HG03159 (cell line): ENCODE results near the gene FAM120C.

Source experiments
- ATAC-seq: cut with Tn5 transposase; IDR thresholded peaks from one replicate; pipeline ENCODE4 v1.9.1; 2021; ENCODE audit warnings: mild to moderate bottlenecking, moderate library complexity; ENCODE audit not compliant: unreplicated experiment

FAM120C gene, protein sequence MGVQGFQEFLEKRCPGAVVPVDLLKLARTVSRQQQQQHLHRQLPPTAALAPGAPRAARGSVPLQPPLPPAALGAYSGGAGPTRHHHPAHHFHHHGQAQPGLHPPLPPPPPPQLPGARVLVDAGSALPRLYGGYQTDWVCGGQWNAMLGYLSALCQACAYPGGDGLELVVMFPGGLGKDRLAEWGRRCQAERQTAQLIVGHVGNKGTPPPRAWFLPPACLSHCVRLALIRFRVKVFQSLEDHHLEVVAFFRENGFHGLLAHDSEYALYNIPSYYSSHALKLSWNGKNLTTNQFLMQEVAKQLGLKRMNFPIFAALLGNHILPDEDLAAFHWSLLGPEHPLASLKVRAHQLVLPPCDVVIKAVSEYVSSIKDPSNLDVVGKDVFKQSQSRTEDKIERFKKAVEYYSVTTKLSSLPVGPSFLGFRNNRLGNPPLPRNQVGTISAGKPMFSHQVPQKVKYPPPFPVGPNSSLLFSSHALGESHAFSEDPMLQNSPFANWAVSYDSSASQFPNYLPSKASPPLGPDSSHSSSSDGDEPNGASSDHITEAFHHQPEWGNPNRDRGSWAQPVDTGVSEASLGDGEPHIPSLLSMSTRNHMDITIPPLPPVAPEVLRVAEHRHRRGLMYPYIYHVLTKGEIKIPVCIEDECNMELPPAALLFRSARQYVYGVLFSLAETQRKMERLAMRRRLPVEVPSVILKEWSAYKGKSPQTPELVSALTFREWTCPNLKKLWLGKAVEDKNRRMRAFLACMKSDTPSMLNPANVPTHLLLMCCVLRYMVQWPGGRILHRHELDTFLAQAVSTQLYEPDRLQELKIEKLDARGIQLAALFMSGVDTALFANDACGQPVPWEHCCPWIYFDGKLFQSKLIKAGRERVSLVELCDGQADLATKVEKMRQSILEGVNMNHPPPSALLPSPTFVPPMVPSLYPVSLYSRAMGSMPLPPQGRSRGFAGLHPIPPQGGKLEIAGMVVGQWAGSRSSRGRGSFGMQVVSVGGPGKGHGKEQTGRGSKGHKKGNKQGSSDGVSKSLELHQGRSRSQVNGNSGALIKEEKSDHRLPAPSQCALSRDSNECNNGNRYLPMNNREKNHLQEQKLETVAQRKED

DNA sequence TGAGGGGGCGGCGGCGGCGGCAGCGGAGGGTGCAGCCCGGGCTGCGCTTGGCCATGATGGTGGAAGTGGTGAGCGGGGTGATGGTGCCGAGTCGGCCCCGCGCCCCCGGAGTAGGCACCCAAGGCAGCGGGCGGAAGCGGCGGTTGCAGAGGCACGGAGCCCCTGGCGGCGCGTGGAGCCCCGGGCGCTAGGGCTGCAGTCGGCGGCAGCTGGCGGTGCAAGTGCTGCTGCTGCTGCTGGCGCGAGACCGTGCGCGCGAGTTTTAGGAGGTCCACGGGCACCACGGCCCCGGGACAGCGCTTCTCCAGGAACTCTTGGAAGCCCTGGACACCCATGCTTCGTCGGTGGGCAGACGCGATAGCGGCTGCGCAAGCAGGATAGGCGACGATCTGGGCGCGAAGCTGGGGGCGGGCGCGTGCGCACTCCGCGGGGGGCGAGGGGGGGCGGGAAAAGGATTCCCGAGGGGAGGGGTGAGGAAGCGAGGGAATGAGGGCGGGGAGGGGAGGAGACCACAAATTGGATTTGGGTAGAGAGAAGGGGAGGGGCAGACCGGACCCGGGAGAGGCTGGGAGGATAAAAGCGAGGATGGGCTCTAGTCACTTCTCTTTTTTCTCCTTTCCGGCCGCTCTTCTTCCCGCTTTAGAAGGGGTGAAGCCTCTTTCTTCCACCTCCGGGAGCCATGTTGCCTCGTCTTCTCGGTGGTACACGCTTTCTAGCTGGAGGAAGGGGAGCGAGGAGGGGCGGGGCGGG is at the start of gene FAM120C:
FAM120C (minus strand) TSS at position 391 of the 750 bp plus-strand sequence; CDS start at position 335, 56 bp downstream.
- peak; percentile 63 for ATAC-seq

DNA sequence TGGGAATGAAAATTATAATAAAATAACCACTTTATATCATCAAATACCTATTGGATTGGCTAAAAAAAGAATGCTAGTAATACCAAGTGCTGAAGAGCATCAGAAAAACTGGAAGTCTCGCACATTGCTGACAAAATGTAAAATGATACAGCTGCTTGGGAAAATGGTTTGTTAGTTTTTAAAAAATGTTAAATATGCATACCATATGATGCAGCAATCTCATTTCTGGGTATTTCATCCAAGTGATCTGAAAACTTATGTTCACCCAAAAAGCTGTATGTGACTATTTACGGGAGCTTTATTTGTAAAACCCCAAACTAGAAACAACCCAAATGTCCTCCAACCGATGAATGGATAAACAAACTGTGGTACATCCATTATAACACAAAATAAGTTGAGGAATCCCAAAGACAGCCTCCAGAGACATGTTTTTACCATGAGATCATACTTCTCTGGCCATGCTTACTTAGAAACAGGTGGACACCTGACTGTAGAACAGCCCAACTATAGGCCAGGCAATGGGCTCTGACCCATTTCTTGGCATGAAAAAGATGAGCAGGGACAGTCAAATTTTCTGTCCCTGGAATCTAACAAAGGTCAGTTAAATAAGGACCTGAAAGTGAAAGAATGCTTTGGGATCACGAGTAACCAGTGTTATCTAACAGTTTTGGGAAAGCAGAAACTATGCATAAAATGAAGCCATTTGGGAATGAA is 47.5 kb upstream of the FAM120C start:
- no peak for ATAC-seq

DNA sequence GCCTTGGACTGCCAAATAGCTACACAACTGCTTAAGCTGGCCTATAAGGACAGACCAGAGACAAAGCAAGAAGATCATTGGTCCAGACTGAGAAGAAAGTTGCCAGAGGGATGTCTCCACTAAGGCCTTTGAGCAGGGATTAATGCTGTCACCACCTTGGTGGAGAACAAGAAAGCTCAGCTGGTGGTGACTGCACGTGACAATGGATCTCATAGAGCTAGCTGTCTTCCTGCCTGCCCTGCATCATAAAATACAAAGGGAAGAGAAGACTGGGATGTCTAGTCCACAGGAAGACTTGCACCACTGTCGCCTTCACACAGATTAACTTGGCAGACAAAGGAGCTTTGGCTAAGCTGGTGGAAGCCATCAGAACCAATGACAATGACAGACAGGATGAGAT is 40.5 kb upstream of the FAM120C start:
- no peak for ATAC-seq

DNA sequence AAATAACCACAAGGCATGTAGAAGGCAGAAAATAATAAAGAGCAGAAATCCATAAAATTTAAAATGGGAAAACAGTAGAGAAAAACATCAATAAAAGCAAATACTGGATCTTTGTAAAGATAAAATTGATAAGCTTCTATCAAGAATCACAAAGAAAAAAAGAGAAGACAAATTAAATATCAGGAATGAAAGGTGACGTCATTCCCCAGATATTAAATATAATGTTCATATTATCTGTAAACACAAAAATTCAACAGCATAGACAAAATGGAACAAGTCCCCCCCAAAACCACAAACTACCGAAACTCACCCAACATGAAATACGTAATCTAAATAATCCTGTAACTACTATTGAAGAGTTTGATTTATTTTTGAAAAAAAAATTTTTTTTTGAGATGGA is 30.5 kb upstream of the FAM120C start:
- no peak for ATAC-seq

DNA sequence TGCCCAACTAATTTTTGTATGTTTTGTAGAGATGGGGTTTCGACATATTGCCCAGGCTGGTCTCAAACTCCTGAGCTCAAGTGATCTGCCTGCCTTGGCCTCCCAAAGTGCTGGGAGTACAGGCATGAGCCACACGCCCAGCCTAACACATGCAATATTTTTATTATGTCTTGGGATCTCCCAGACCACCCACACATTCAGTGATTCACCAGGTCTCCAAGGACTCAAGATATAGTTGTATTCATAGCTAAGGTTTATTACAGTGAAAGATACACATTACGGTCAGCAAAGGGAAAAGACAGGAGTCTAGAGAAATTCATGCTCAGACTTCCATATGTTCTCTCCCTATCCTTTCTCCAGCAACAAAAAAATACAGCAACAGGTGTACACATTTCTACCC is 25.5 kb upstream of the FAM120C start:
- ATAC-seq: no peak

DNA sequence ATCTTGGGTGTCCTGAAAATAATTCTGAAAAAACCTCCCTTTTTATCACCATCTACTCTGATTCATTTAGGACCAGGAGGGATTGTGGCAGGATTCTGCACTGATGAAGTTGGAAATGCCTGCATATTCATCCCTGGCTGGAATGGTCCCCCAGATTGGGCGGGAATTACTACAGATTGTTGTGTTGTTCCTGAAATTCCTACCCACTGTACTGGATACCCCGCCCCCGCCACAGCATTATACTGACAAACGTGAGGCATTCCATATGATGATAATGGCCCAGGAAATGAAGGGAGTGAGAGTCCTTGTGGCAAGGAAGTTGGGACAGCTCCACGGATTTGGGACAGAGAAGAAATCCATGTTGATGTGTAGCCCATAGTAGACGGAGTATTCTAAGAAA is 15.2 kb upstream of the FAM120C start:
- ATAC-seq: no peak

DNA sequence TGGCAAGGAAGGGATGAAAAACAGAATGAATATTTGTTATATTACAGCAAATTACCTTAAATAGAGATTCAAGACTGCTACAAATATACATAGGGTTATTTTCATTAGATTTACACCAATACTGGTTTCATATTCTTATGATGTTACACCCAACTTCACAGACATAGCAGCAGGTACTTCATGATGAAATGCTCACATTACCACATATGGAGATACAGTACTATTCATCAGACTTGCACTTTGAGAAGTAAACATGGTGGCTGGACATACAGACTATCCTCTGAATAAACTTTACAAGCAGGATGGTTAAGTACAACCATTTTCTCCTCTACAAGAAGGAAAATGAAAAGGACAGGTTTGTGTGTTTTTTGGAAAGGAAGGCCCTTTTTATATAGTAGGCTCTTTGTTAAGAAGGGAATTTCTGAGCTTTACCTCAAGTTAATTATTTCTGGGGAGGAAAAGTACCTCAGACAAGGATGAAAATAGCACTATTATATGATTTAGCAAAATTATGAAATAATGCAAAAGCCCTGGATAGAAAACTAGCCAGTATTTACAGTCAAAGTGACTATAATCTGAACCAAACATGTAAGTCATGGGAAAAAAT is 12.0 kb upstream of the FAM120C start:
- ATAC-seq: no peak

DNA sequence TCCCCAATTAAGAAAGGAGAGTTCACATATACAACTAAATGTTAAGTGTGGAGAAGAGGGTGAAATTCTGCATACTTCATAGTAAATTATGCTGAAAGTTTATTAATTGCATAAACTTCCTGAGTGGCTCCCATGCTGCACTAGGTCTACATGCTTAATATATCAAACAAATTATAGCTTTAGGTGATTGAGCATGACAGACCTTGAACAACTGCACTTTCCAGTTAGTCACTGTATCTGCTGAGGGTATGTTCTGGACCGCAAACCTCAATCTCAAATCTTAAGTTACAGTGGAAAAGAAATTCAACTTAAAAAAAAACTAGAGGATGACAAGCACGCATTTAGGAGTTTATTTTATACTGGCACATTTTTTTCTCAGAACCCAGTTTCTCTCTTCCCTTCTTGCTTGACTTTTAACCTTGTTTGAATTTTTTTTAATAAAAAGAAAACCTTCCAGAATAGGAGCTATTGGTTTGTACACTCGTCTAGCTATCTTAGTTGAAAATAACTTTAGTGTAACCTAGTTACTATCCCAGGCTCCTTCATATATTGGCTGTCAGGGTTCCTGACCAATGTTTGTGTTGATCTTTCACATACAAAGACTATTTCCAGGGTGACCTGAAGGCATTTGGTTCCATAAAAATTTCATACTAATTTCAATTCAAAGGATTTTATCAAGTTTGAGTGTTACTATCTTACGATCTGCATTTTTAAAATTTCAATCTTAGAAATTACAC is 10.2 kb upstream of the FAM120C start:
- no peak for ATAC-seq

DNA sequence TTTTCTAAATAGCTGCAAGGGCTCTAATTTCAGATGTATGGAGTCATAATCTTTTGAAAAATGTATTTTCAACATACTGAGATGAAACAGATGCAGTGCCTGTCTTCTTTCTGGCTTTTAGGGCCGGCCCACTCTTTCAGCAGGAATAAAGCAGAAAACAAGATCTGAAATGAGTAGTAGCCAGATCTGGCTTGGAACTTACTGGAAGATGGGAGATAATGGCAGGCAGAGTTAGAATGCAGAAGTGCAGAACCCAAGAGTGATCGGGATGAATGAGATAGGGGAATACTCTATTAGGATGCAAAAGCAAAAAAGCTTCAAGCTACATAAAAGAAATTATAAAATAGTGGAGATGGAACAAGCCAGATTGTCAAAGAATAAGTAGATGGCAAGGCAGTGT is 1.4 kb upstream of the FAM120C start:
- ATAC-seq: no peak

DNA sequence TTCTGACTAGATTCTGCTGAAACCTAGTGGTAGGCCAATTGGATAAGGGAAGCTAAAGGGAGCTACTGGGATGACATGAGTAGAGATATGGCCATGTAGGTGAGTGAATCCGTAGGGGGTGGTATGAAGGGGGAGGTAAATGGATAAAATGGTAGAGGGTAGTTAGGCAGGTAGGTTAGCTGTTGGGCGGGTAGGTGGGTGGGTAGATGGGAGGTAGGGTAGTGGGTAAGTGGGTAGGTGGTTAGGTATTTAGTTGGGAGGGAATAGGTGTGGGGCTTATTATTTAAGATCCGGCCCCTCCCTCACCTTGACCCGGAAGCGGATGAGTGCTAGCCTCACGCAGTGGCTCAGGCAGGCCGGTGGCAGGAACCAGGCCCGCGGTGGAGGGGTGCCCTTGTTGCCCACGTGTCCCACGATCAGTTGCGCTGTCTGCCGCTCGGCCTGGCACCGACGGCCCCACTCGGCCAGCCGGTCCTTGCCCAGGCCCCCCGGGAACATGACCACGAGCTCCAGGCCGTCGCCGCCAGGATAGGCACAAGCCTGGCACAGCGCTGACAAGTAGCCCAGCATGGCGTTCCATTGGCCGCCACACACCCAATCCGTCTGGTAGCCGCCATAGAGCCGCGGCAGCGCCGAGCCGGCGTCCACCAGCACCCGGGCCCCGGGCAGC is 725 bp downstream of the FAM120C start:
- ATAC-seq: peak; percentile 60

DNA sequence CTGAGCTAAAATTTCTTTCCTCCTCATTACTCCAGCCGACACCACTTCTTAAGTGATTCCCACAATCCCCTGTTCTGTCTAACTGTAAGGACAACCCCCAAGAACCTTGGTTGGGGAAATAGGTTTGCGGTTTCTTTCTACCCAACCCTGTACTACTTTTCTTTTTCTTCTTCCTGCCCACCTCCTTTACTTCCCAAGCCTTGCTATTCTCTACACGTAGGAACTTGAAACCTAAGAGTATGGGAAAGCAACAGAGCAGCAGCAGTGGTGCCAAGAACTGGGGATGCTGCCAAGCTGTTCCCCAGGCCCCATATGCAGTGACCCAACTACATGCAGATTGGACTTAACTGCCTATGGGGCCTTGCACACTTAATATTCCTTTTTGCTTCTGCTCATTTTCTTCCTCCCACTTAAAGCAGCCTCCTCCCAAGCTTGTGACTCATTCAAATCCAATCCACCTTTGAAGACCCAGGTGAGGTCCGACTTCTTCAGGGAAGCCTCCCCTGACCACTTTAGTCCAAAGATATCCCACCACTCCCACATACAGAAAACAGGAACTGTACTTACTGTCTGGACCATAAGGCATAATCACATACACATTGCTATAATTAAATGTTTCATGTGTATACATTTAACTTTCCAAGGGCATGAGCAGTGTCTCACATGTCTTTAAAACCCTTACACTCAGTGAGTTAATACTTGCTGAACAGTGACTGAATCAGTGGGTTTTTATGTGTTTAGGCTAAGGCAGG is 1.7 kb downstream of the FAM120C start:
- ATAC-seq: no peak

DNA sequence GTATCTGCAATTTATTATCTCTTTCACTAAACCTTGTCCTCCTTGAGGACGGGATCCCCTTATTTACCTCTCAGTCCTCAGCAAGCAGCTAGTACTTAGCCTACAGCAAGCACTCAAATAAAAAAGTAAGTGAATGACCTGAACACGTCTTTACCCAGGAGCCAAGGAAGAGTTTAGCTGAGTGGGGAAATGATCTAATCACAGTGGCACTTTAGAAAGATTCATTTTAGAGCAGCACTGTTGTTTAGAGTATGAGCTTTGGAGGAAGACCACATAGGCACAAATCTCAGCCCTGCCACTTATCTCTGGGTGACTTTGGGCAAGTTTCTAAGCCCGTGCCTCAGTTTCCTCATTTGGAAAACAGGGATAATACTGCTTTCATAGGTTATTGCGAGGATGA is 2.7 kb downstream of the FAM120C start:
- ATAC-seq: no peak

DNA sequence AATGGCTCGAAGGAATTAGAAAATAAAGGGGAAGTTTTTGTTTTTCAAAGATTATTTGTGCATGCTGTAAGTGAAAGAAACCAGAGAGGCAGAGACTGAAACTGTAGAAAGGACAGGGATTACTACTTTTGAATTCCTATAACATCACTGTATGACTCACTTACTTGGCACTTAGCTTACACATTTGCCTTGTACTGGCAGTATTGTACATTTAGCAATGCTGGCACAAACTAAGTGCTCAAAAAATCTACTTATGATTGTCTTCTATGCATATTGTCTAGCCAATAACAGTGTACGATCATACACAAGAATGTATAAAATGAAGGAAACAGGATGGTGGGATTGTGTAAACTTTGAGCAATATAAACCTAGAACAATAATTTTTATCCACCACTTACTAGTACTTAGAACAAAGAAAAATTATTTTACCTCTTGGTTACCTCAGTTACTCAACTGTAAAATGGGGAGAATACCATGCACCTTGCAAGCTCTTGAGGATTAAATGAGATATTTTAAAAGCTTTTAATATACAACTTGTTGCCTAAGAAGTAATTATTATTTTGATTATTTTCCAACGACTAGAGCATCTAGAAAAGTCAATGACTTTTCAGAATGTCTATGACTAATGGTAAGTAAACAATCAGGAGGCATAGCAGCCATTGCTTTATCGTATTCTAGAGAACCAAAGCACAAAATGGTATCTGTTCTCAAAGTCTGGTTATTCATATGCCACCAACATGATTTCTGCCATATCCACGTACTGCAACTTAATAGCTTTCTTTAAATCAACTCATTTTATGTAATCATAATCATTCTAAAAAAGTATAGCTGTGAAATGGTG is 4.7 kb downstream of the FAM120C start:
- no peak for ATAC-seq

DNA sequence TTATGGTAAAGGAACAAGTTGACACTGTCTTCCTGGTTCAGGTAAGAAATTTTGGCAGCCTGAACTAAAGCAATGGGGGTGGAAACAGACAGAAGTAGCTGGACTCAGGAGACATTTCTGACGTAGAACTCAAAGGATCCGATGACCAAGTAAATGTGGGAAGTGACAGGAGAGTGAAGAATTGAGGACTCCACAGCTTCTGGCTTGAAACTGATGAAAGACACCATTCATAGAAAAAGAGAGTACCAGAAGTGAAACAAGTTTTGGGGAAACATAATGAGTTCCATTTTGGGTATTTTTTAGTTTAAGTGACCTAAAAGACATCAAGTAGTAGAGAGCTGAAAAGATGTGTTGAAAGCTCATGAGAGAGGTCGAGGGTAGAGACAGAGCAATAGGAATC is 5.7 kb downstream of the FAM120C start:
- ATAC-seq: no peak

DNA sequence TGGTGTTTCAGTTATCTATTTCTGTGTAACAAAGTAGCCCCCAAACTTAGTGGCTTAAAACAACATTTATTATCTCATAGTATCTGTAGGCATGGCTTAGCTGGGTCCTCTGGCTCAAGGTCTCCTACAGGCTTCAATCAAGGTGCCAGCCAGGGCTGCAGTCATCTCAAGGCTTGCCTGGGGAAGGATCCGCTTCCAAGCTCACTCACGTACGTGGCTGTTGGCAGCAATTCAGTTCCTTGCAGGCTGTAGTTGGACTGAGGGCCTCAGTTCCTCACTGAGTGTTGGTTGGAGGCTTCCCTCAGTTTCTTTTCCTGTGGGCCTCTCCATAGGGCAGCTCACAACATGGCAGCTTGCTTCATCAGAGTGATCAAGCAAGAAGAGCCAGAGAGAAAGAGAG is 9.3 kb downstream of the FAM120C start:
- ATAC-seq: no peak

DNA sequence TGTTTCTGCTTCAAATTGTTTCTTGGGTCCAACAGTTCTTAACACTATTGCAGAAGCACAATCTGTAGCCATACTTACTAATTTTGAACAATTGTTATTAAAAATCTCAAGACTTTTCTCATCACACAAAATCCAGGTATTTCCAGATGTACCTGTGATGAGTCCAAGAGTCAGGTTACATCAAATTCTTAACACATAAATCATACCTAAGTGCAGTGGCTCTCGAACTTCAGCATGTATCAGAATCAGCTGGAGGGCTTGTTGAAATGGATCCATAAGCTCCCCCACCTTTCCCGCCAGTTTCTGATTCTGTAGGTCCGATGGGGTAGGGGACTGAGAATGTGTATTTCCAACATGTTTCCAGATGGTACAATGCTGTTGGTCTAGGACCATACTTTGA is 10.6 kb downstream of the FAM120C start:
- ATAC-seq: no peak
